Natural killer cell (primary cell): ENCODE measurements around the gene TLR9. TPM values are rescaled to one million over a fixed set of nuclear protein-coding genes. Genes with fewer than 3 reads are reported as not detected.

Source experiments
- ATAC-seq, 3 donors: fragments of 150-1000 bp in 2 of 3; fragments of 200-7000 bp in 1 of 3; cut with Tn5 transposase; 1 replicate in 1 of 3; 2 replicates in 2 of 3; pipeline ENCODE4 v1.10.0; 2021; ENCODE audit warnings: mild to moderate bottlenecking in 2 of 3, moderate library complexity in 2 of 3
- DNase-seq, 2 donors: peaks; one replicate each; pipeline versions ENCODE4 v3.0.0 to v3.0.0-alpha.2; 2013 to 2021; ENCODE audit warnings: mixed read lengths in 1 of 2
- H3K27ac ChIP-seq: one replicate; pipeline ENCODE4 v1.5.1; 2013; ENCODE audit warnings: mild to moderate bottlenecking, low read length
- H3K27me3 ChIP-seq: one replicate; pipeline ENCODE4 v1.6.1; 2013; ENCODE audit warnings: low read length; ENCODE audit not compliant: control insufficient read depth, insufficient read depth
- H3K36me3 ChIP-seq: one replicate; pipeline ENCODE4 v1.6.1; 2013; ENCODE audit warnings: low read length; ENCODE audit not compliant: control insufficient read depth, insufficient read depth
- H3K4me1 ChIP-seq: one replicate; pipeline ENCODE4 v1.6.1; 2013; ENCODE audit warnings: low read length; ENCODE audit not compliant: control insufficient read depth, insufficient read depth
- H3K4me3 ChIP-seq: one replicate; pipeline ENCODE4 v1.5.1; 2013; ENCODE audit warnings: low read length
- H3K9me3 ChIP-seq: one replicate; pipeline ENCODE4 v1.6.1; 2013; ENCODE audit warnings: low read length; ENCODE audit not compliant: control insufficient read depth, insufficient read depth
- H3K27ac Mint-ChIP-seq, 2 donors: one replicate each; pipeline ENCODE4 v1.8.0; 2022; ENCODE audit warnings: mild to moderate bottlenecking in 2 of 2, mixed read lengths in 2 of 2, moderate library complexity in 1 of 2
- H3K27me3 Mint-ChIP-seq, 2 donors: one replicate each; pipeline ENCODE4 v1.8.0; 2022; ENCODE audit warnings: low read depth in 2 of 2, mixed read lengths in 2 of 2
- H3K36me3 Mint-ChIP-seq: one replicate; pipeline ENCODE4 v1.8.0; 2022; ENCODE audit warnings: mixed read lengths
- H3K4me1 Mint-ChIP-seq, 2 donors: one replicate each; pipeline ENCODE4 v1.8.0; 2022; ENCODE audit warnings: mixed read lengths in 2 of 2
- H3K4me3 Mint-ChIP-seq: one replicate; pipeline ENCODE4 v1.8.0; 2022; ENCODE audit warnings: mild to moderate bottlenecking, moderate library complexity, mixed read lengths
- H3K9me3 Mint-ChIP-seq, 2 donors: one replicate each; pipeline ENCODE4 v1.8.0; 2022; ENCODE audit warnings: mixed read lengths in 2 of 2
- CTCF ChIP-seq: fragments of 200-600 bp; IDR thresholded peaks from one replicate; pipeline ENCODE4 v1.8.0; 2022; ENCODE audit warnings: antibody characterized with exemption
- WGBS: methylation state at CpG from one replicate; pipeline ENCODE4 v1.1.7; 2013; ENCODE audit warnings: missing lambda C conversion rate; ENCODE audit not compliant: insufficient coverage; 5-methylcytosine and 5-hydroxymethylcytosine counted together
- intact Hi-C: fragments of 100-400 bp; cut with micrococcal nuclease; formaldehyde crosslinking; loops from one replicate; pipeline ENCODE4 v1.14.2; 2022
- total RNA-seq, 4 donors: library from RNA; stranded (reverse); fragments of 120-200 nt in 1 of 4; gene quantifications; one replicate each; pipeline versions ENCODE4 v1.2.3 to v1.2.4, GENCODE V29; 2013 to 2022

Gene TLR9
- total RNA-seq, 3 donors from 2014 or later (not counting 1 experiment from before 2014, with no cell fraction given) = 0.20 to 0.21 TPM; not detected in 1

DNA sequence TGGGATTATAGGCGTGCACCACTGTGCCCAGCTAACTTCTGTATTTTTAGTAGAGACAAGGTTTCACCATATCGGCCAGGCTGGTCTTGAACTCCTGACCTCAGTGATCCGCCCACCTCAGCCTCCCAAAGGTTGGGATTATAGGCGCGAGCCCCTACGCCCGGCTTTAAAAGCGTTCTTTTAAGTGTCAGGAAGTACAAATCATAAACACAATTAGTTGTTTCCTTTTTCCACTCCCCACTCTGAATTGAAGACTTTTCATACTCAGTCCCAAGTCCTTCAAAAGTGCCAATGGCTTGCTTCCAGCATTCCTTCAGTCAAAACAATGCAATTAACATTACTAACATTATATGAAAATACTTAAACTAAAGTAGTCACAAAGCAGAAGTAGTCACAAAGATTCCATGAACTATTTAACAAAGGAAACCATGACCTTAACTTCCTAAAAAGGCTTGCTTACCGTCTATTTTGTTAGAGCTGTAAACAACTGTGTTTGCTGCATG is 44.9 kb upstream of the TLR9 start:
- DNase-seq (no peak), ATAC-seq (peak in 1 of 3 donors; percentile 30)
- Mint-ChIP-seq H3K9me3 (no peaks in the 10 kb centered on the region), H3K27me3 (no peaks in the 10 kb centered on the region), H3K4me1 (peaks cover 63% of the 10 kb centered on the region in 2 donors), H3K27ac (peak overlapping the region; percentile 88 to 90), H3K36me3 (peaks cover 15% of the 10 kb centered on the region), H3K4me3 (peak overlapping the region; percentile 67)
- Histone ChIP-seq H3K4me3 (no peak overlapping the region), H3K4me1 (peaks cover 48% of the 10 kb centered on the region), H3K27ac (peak overlapping the region; percentile 70), H3K36me3 (peaks cover 68% of the 10 kb centered on the region), H3K9me3 (no peaks in the 10 kb centered on the region), H3K27me3 (no peaks in the 10 kb centered on the region)
- 35% methylated on average over 8 of the region's 9 CpGs for WGBS
- no peak for TF ChIP-seq CTCF
- intact Hi-C loops = loop anchor here (2.0 kb wide), 1 partner anchor 18 kb away; no protein-coding TSS in a partner anchor

- H3K9me3 ChIP-seq = no peaks in the 10 kb centered on the region
- intact Hi-C loops = loop anchor here (2.0 kb wide), 1 partner anchor 17 kb away; no protein-coding TSS in a partner anchor
- H3K27ac Mint-ChIP-seq = peak overlapping the region; percentile 88 to 90
- H3K36me3 ChIP-seq = peaks cover 70% of the 10 kb centered on the region
- H3K4me3 Mint-ChIP-seq = no peak overlapping the region
- H3K36me3 Mint-ChIP-seq = peaks cover 15% of the 10 kb centered on the region
- ATAC-seq (no peak), DNase-seq (no peak)
- TF ChIP-seq CTCF = no peak
- H3K27me3 ChIP-seq = no peaks in the 10 kb centered on the region
- 60% methylated on average over 2 of the region's 3 CpGs for WGBS
- H3K27me3 Mint-ChIP-seq = no peaks in the 10 kb centered on the region
- H3K9me3 Mint-ChIP-seq = no peaks in the 10 kb centered on the region
- peak overlapping the region; percentile 70 for H3K27ac ChIP-seq
- H3K4me1 Mint-ChIP-seq = peaks cover 57 to 60% of the 10 kb centered on the region in 2 donors
- peaks cover 44% of the 10 kb centered on the region for H3K4me1 ChIP-seq
- H3K4me3 ChIP-seq = no peak overlapping the region
Measured at GRCh38 chr3:52269776-52270175, 44.3 kb upstream of the TLR9 start.

DNA sequence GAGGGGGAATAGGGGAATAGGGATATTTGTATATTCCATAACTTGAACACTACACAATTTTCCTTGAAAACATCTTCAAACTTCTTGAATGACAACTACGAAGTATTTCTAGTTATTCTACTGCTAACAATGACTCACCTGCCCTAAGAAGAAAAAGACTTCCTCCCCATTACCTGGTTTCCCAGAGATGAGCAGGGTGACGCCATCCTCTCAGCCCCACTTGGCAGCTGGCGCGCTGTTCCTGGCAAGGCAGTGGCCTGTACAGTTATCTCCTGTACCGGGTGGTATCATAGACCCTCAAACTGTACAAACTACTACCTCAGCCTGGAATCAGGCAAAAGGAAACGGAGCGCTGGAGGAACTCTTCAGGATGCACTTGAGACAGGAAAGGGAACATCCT is 42.6 kb upstream of the TLR9 start:
- peak in 1 of 2 donors; percentile 56 for DNase-seq
- H3K4me1 ChIP-seq = peaks cover 30% of the 10 kb centered on the region

More for the DNA sequence above, 42.6 kb upstream of the TLR9 start:
- WGBS = 90% methylated on average over 7 of the region's 7 CpGs
- no peaks in the 10 kb centered on the region for H3K27me3 Mint-ChIP-seq
- no peak overlapping the region for H3K27ac ChIP-seq
- ATAC-seq = no peak
- no peak overlapping the region for H3K4me3 Mint-ChIP-seq
- intact Hi-C loops = no loop called here
- peaks cover 58 to 59% of the 10 kb centered on the region in 2 donors for H3K4me1 Mint-ChIP-seq
- H3K27ac Mint-ChIP-seq = peak overlapping the region; percentile 66 to 82
- no peaks in the 10 kb centered on the region for H3K9me3 Mint-ChIP-seq
- H3K9me3 ChIP-seq = no peaks in the 10 kb centered on the region
- H3K36me3 Mint-ChIP-seq = peaks cover 32% of the 10 kb centered on the region
- H3K27me3 ChIP-seq = no peaks in the 10 kb centered on the region
- no peak for TF ChIP-seq CTCF
- H3K36me3 ChIP-seq = peaks cover 77% of the 10 kb centered on the region
- H3K4me3 ChIP-seq = no peak overlapping the region
